IPS-NIHi7 (cell line): ENCODE data around the gene MADD.

Experiments
- DNase-seq: peaks from one replicate; pipeline ENCODE4 v3.0.0; 2012; ENCODE audit warnings: mixed read lengths; ENCODE audit errors: extremely low spot score

The MADD gene

GRCh38 chr11:47356998-47357329 lies 87.0 kb downstream of the MADD start:
- DNase-seq = no peak

DNA sequence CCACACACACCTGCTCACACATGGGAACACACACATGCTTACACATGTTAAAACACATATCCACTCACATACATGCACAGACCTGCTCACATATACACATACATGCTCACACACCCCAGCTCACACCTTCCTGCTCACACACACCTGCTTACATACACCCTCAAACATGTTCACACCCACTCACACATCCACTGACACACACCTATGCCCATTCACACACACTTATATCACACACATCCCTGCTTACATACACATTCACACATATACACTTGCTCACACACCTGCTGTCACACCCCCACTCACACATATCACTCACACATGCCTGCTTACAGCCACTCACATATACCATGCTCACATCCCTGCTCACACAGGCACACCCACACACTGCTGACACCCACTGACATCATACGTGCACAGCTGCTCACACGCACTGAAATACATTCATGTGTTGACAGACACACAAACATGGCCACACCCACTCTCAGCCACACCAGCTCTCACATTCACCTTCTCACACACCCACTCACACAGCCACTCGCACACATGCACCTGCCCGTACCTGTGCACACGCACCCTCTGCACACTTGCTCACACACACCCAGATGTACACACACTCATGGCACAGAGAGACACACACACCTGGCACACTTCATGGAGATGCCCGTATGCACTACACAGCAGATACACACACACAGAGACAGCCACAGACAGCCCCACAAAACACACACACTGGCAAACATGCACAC lies 88.2 kb downstream of the MADD start:
- DNase-seq = no peak

GRCh38 chr11:47358731-47359051 lies 88.8 kb downstream of the MADD start:
- DNase-seq = no peak

- DNase-seq = no peak
These were observed 89.2 kb downstream of the MADD start for GRCh38 chr11:47359162-47359561.

- DNase-seq = no peak
These were observed 89.7 kb downstream of the MADD start for GRCh38 chr11:47359586-47359985.

- DNase-seq = no peak
These were observed 90.4 kb downstream of the MADD start for GRCh38 chr11:47360341-47360740.

- no peak for DNase-seq
These were observed 91.5 kb downstream of the MADD start for GRCh38 chr11:47361419-47361818.

DNA sequence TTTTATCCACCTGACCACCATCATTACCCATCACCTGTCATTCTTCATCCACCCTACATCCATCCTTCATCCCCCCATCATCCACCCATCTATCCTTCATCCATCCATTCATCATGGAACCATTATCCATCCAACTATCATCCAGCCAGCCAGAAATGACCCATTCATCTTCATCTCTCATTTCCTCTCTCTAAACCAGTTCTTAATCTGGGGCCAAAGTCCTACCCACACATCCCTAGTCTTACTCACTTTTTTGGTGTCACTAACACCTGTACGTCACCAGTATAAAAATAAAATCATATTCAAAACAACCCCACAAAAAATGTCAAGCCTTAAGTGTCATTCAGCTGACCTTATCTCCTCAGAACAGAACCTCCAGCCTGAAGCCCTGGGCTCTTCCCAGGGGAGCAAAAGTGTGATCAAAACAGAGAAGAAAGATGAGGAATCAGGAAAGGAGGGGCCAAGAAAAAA lies 96.1 kb downstream of the MADD start:
- DNase-seq = no peak

- DNase-seq = no peak
These were observed 99.7 kb downstream of the MADD start for GRCh38 chr11:47369676-47370075.

- DNase-seq = no peak
These were observed 102.5 kb downstream of the MADD start for GRCh38 chr11:47372422-47372821.

GRCh38 chr11:47373876-47374719 lies 104.2 kb downstream of the MADD start:
- peak; percentile 95 for DNase-seq

- DNase-seq = no peak
These were observed 104.7 kb downstream of the MADD start for GRCh38 chr11:47374720-47375019.

DNA sequence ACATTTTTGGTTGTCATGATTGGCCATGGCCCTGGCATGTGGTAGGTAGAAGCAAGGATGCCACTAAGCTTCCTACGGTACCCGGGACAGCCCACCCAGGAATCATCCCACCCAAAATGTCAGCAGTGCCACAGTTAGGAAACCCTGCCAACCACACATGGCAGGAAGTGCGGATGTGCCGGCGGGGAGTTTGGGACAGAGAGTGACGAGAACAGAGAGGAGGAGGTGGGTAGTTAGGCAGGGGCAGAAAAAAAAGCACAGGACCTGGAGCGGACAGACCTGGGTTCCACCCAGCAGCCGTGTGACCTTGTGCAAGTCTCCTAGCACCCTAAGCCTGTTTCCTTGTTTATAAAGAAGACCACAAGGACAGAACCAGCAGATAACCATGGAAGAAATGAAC lies 105.1 kb downstream of the MADD start:
- no peak for DNase-seq

DNA sequence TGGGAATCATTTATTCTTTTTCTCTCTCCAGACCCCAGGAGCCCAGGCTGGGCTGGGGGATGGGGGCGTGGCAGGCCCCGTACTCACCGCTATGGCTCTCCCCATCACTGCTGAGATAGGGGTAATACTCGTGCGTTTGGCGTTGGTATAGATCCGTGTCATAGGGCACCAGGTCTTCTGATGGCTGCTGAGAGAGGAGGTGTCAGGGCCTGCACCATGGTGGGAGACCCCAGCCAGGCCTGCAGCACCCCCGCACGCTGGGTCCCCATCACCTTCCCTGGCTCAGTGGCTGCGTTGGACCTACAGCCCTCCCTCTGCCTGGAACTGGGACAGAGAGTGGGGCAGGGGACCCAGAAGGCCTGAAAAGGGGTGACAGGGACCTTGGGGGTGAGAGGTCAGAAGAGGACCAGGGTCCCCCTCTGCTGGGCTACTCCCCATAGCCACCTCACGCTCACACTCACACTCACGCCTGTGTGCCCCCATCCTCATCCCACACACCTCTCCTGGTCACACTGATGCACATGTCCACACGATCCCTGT lies 105.7 kb downstream of the MADD start:
- no peak for DNase-seq

- DNase-seq = no peak
These were observed 106.2 kb downstream of the MADD start for GRCh38 chr11:47376107-47376524.

DNA sequence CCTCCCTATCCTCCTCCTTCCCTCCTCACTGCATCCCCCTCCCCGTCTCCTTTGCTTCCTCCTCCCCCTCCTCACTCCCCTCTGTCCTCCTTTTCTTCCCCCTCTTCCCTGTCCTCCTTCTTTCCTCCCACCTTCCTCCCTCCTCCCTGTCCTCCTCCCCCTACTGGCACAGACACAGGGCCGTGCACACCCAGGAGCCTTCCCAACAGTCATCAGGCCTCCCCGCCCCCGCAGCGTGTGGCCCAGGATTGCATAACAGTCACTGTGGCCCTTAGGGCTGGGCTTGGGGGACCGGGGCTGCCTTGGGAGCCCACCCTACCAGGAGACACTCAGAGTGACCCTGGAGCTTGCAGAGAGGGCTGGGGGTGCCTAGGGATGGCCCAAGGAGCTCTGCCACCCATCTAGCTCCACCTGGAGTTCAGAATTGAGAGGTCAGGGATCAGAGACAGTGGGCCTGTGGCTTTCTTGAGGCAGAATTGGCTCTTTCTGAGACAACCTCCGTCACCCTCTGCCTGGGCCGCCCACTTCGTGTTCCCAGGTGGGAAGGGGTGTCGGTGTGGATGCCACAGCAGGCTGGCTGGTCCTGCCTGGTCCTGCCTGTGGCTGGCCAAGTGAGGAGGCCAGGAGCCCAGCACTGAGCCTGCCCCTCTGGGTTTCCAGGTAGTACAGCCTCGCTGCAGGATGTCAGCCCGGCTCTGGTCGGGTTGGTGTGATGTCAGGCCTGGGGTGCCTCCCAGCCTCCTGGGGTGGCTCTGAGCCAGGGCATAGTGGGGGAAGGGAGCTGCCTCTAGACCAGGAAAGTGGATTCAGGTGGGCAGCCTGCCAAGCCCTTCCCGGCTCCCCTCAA lies 106.8 kb downstream of the MADD start:
- no peak for DNase-seq

- DNase-seq = no peak
These were observed 107.7 kb downstream of the MADD start for GRCh38 chr11:47377571-47378009.

DNA sequence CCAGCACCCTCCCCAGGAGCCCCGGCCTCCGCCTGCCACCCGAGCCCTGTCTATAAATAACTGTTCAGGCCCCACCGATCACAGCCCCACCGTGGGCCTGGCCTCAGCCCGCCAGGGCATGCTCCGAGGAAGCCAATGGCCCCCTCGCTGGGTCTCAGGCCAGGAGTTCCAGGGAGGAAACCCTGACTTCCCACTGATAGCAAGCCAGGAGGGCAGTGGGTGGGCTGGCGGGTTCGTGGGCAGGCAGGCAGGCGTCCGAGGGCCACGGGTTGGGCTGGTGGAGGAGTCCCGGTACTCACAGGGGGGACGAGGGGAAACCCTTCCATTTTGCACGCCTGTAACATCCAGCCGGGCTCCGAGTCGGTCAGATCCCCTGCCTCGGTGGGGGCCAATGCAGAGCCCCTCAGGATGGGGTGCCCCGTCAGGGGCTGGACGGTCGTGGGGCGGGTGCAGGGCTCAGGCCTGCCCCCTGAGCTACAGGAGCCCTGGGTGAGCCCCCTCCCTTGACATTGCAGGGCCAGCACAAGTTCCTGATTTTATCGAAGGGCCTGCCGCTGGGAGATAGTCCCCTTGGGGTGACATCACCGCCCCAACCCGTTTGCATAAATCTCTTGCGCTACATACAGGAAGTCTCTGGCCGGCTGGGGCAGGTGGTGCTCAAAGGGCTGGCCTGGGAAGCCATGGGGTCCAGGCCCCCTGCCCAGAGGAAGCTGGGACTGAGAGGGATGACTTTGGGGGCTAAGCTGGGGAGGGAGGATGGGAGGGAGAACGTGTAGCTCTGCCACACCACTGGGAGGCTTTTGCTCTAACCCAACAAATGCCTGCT lies 108.3 kb downstream of the MADD start, which contains the start of gene SPI1:
SPI1 (minus strand) TSS at position 538 of the 826 bp plus-strand sequence; CDS start at position 344, 194 bp downstream.
- DNase-seq = no peak

DNA sequence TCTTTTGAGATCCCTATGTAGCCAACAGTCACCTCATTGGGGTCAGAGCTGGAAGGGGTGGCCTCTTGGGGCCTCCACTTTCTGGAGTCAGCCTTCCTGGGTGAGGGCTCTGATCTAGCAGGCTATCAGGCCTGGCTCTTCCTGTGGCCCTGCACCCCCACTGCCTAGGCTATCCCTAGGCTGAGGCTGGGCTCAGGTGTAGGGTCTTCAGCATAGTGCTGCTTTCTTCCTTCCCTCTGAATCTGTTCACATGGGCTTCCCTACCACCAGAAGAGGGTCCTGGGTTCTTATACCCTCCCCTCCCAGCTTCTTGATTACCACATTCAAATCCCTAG lies 108.9 kb downstream of the MADD start:
- no peak for DNase-seq

DNA sequence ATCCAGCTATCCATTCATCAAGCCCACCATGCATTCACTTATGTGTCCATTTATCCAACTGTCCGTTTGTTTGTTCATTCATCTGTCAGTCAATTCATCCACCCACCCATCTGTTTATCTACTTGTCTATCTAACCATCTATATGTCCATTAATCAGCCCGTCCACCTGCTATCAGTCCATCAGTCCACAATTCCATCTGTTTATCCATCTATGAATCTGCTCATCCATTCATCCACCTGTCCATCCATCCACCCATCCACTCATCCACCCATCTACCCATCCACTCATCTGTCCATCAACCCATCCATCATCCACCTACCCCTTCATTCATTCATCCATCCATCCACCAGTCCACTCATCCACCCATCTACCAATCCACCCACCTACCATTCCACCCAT lies 109.4 kb downstream of the MADD start:
- no peak for DNase-seq
